ENCODE data around the gene HSD17B13. TPM values are rescaled to one million over a fixed set of nuclear protein-coding genes. Genes with fewer than 3 reads are reported as not detected.

The HSD17B13 gene
- total and polyA plus RNA-seq, 12 donors = 0.14 to 0.88 (median 0.33) TPM; not detected in 2

GRCh38 chr4:87339440-87339839, 16.8 kb upstream of the HSD17B13 start:
- Histone ChIP-seq H3K4me1 (replicated peaks in 1 of 2) (peaks cover 0 to 7% of the 10 kb centered on the region in 2 donors), H3K27me3 (no peaks in the 10 kb centered on the region), H3K4me3 (no peak overlapping the region), H3K36me3 (replicated peaks in 1 of 2) (peaks cover 0 to 24% of the 10 kb centered on the region in 2 donors), H3K27ac (no peak overlapping the region), H3K9me3 (replicated peaks in 1 of 3) (no peaks in the 10 kb centered on the region)
- no peak for DNase-seq
- 84 to 90% (median 88%) methylated on average over 2 of the region's 2 CpGs for WGBS, 4 donors
- no peak for TF ChIP-seq CTCF (IDR thresholded peaks at IDR 0.05)
- no peak for TF ChIP-seq POLR2A (IDR thresholded peaks at IDR 0.05)
- intact Hi-C loops (cut with DNase I) = no loop called here

- Histone ChIP-seq H3K4me1 (replicated peaks in 1 of 2) (no peaks in the 10 kb centered on the region), H3K9me3 (replicated peaks in 1 of 3) (no peaks in the 10 kb centered on the region), H3K27me3 (no peaks in the 10 kb centered on the region), H3K27ac (no peak overlapping the region), H3K36me3 (replicated peaks in 1 of 2) (peaks cover 0 to 24% of the 10 kb centered on the region in 2 donors), H3K4me3 (no peak overlapping the region)
- DNase-seq = no peak
- WGBS, 4 donors = 76 to 93% (median 85%) methylated on average over 1 of the region's 1 CpG
- intact Hi-C loops (cut with DNase I) = no loop called here
- TF ChIP-seq CTCF (IDR thresholded peaks at IDR 0.05) (no peak), POLR2A (IDR thresholded peaks at IDR 0.05) (no peak)
Observed at GRCh38 chr4:87337361-87337760, 14.7 kb upstream of the HSD17B13 start.

- H3K36me3 ChIP-seq (replicated peaks in 1 of 2) = peaks cover 0 to 11% of the 10 kb centered on the region in 2 donors
- no peak overlapping the region for H3K27ac ChIP-seq
- no peaks in the 10 kb centered on the region for H3K4me1 ChIP-seq (replicated peaks in 1 of 2)
- TF ChIP-seq POLR2A (IDR thresholded peaks at IDR 0.05) (no peak), CTCF (IDR thresholded peaks at IDR 0.05) (no peak)
- WGBS, 4 donors = 98 to 100% (median 99%) methylated on average over 1 of the region's 1 CpG
- peaks cover 0 to 6% (median 0%) of the 10 kb centered on the region in 3 donors for H3K9me3 ChIP-seq (replicated peaks in 1 of 3)
- no peak for DNase-seq
- no peaks in the 10 kb centered on the region for H3K27me3 ChIP-seq
- H3K4me3 ChIP-seq = no peak overlapping the region
- intact Hi-C loops (cut with DNase I) = no loop called here
Observed at GRCh38 chr4:87333267-87333666, 10.6 kb upstream of the HSD17B13 start.

GRCh38 chr4:87330761-87331160, 8.1 kb upstream of the HSD17B13 start:
- Histone ChIP-seq H3K9me3 (replicated peaks in 1 of 3) (peaks cover 0 to 6% (median 0%) of the 10 kb centered on the region in 3 donors), H3K4me1 (replicated peaks in 1 of 2) (no peaks in the 10 kb centered on the region), H3K27me3 (no peaks in the 10 kb centered on the region), H3K36me3 (replicated peaks in 1 of 2) (no peaks in the 10 kb centered on the region), H3K27ac (no peak overlapping the region), H3K4me3 (no peak overlapping the region)
- DNase-seq = no peak
- intact Hi-C loops (cut with DNase I) = no loop called here
- TF ChIP-seq POLR2A (IDR thresholded peaks at IDR 0.05) = no peak
- no peak for TF ChIP-seq CTCF (IDR thresholded peaks at IDR 0.05)
- WGBS, 4 donors = 87 to 91% (median 89%) methylated on average over 4 of the region's 4 CpGs
